ENCODE results near the gene FAM174C. TPM values are rescaled to one million over a fixed set of nuclear protein-coding genes. Genes with fewer than 3 reads are reported as not detected.

FAM174C gene
- total and polyA plus RNA-seq, 2 donors (not counting 3 experiments of a cell fraction or from before 2014, with no cell fraction given) = 46.7 to 83.9 TPM

- intact Hi-C loops (cut with micrococcal nuclease) = no loop called here
- Histone ChIP-seq H2AFZ (ENCODE audit: low read depth, low read length) (peak overlapping the region; percentile 48), H3K4me2 (ENCODE audit: insufficient read depth, low read length) (peak overlapping the region; percentile 57), H3K27ac (ENCODE audit: insufficient read depth, low read depth, low read length) (no peak overlapping the region), H3K9me1 (replicated peaks; ENCODE audit: control insufficient read depth, extremely low read depth, insufficient read depth, low read length) (no peaks in the 10 kb centered on the region), H4K20me1 (replicated peaks; ENCODE audit: control insufficient read depth, extremely low read depth, insufficient read depth, low read length) (no peaks in the 10 kb centered on the region), H3K9me3 (replicated peaks; ENCODE audit: control insufficient read depth, insufficient read depth, low read length) (no peaks in the 10 kb centered on the region), H3K79me2 (ENCODE audit: control insufficient read depth, insufficient read depth, low read length) (peaks cover 5% of the 10 kb centered on the region), H3K4me3 (replicated peaks in 1 of 3; ENCODE audit: insufficient read depth in 1 of 3, low read depth in 1 of 3, low read length in 3 of 3) (peak overlapping the region; percentile 66 to 77 (median 77)), H3K27me3 (ENCODE audit: control insufficient read depth in 2 of 2, insufficient read depth in 2 of 2, low read length in 2 of 2) (no peaks in the 10 kb centered on the region), H3K36me3 (ENCODE audit: control insufficient read depth in 2 of 2, extremely low read depth in 1 of 2, insufficient read depth in 2 of 2, low read length in 2 of 2) (peaks cover 0 to 16% of the 10 kb centered on the region in 2 experiments), H3K4me1 (ENCODE audit: control insufficient read depth, extremely low read depth, insufficient read depth, low read length) (peaks cover 15% of the 10 kb centered on the region), H3K9ac (replicated peaks; ENCODE audit: extremely low read depth, insufficient read depth, low read length) (peak overlapping the region; percentile 69)
- TF ChIP-seq MAX (IDR thresholded peaks at IDR 0.05; ENCODE audit: insufficient read depth, insufficient read length) = no peak
- dilution Hi-C loops (cut with MboI; ENCODE audit: extremely low pct_ligation_motif_present, low sequenced_read_pairs) = no loop called here
- BruUV-seq (replicated peaks) = no TSS peak
- POLR2A ChIA-PET = no interaction called here
- CTCF ChIA-PET = no interaction called here
- FAIRE-seq = no peak
- peak; percentile 35 for DNase-seq (ENCODE audit: low read depth, low spot score)
Observed at GRCh38 chr19:1237027-1237659, 38.2 kb upstream of the FAM174C start.

- intact Hi-C loops (cut with micrococcal nuclease) (no loop called here), dilution Hi-C loops (cut with MboI; ENCODE audit: extremely low pct_ligation_motif_present, low sequenced_read_pairs) (no loop called here)
- Histone ChIP-seq H3K4me3 (replicated peaks in 1 of 3; ENCODE audit: insufficient read depth in 1 of 3, low read depth in 1 of 3, low read length in 3 of 3) (peak within 1 kb of the TSS; percentile 66 to 77 (median 77)), H4K20me1 (replicated peaks; ENCODE audit: control insufficient read depth, extremely low read depth, insufficient read depth, low read length) (no peaks in the 10 kb centered on the region), H3K27ac (ENCODE audit: insufficient read depth, low read depth, low read length) (no peak within 1 kb of the TSS), H3K9me1 (replicated peaks; ENCODE audit: control insufficient read depth, extremely low read depth, insufficient read depth, low read length) (no peaks in the 10 kb centered on the region), H3K9ac (replicated peaks; ENCODE audit: extremely low read depth, insufficient read depth, low read length) (peak within 1 kb of the TSS; percentile 69), H3K4me1 (ENCODE audit: control insufficient read depth, extremely low read depth, insufficient read depth, low read length) (peaks cover 13% of the 10 kb centered on the region), H3K27me3 (ENCODE audit: control insufficient read depth in 2 of 2, insufficient read depth in 2 of 2, low read length in 2 of 2) (no peaks in the 10 kb centered on the region), H2AFZ (ENCODE audit: low read depth, low read length) (peak within 1 kb of the TSS; percentile 48), H3K4me2 (ENCODE audit: insufficient read depth, low read length) (peak within 1 kb of the TSS; percentile 57), H3K79me2 (ENCODE audit: control insufficient read depth, insufficient read depth, low read length) (peaks cover 10% of the 10 kb centered on the region), H3K9me3 (replicated peaks; ENCODE audit: control insufficient read depth, insufficient read depth, low read length) (no peaks in the 10 kb centered on the region), H3K36me3 (ENCODE audit: control insufficient read depth in 2 of 2, extremely low read depth in 1 of 2, insufficient read depth in 2 of 2, low read length in 2 of 2) (peaks cover 0 to 16% of the 10 kb centered on the region in 2 experiments)
- no TSS peak for BruUV-seq (replicated peaks)
- POLR2A ChIA-PET = interaction anchor here (1.0 kb wide), 1 partner anchor 31 kb away, joined by 3 read pairs; the partner anchor contains the start of gene CIRBP
- TF ChIP-seq MYC (IDR thresholded peaks at IDR 0.05; ENCODE audit: low read depth, low read length) (no peak), POLR2A (IDR thresholded peaks at IDR 0.05; ENCODE audit: low read depth, low read length) (peak; percentile 14)
- FAIRE-seq (peak; percentile 24), DNase-seq (ENCODE audit: low read depth, low spot score) (no peak)
- CTCF ChIA-PET = interaction anchor here (0.8 to 1.4 kb wide), 4 partner anchors 15 to 125 kb away, joined by 3 to 5 read pairs (median 4); no protein-coding TSS in a partner anchor
Observed at GRCh38 chr19:1237754-1238368, 37.5 kb upstream of the FAM174C start, which contains the start of gene CBARP. TSS of gene CBARP (minus strand) at chr19:1238005. CDS start at chr19:1236100, 1,905 bp downstream.
